T-helper 2 cell treated with Interferon-gamma antibody and Interleukin-4, amounts not matched to agents 5 μg/mL and 100 μg/mL, for 36 hours (primary cell): ENCODE measurements around the gene RNF144A.

Source experiments
- DNase-seq: peaks from one replicate; pipeline ENCODE4 v3.0.0; 2021; ENCODE audit warnings: low spot score
- H3K27ac Mint-ChIP-seq: one replicate; pipeline ENCODE4 v1.8.0; 2021; ENCODE audit warnings: mild to moderate bottlenecking, mixed read lengths
- H3K27me3 Mint-ChIP-seq: one replicate; pipeline ENCODE4 v1.8.0; 2021; ENCODE audit warnings: low read depth, mixed read lengths
- H3K36me3 Mint-ChIP-seq: one replicate; pipeline ENCODE4 v1.8.0; 2021; ENCODE audit warnings: low read depth, mixed read lengths
- H3K4me1 Mint-ChIP-seq: one replicate; pipeline ENCODE4 v1.8.0; 2021; ENCODE audit warnings: low read depth, mixed read lengths
- H3K4me3 Mint-ChIP-seq: one replicate; pipeline ENCODE4 v1.8.0; 2022; ENCODE audit warnings: mild to moderate bottlenecking, moderate library complexity, mixed read lengths
- H3K9me3 Mint-ChIP-seq: one replicate; pipeline ENCODE4 v1.8.0; 2021; ENCODE audit warnings: mixed read lengths

RNF144A gene

GRCh38 chr2:6970976-6971480, 53.8 kb downstream of the RNF144A start:
- H3K9me3 Mint-ChIP-seq, result no peaks in the 10 kb centered on the region
- no peaks in the 10 kb centered on the region for H3K27me3 Mint-ChIP-seq
- no peak overlapping the region for H3K4me3 Mint-ChIP-seq
- peaks cover 28% of the 10 kb centered on the region for H3K36me3 Mint-ChIP-seq
- H3K27ac Mint-ChIP-seq, result no peak overlapping the region
- no peak for DNase-seq
- H3K4me1 Mint-ChIP-seq, result peaks cover 2% of the 10 kb centered on the region

DNA sequence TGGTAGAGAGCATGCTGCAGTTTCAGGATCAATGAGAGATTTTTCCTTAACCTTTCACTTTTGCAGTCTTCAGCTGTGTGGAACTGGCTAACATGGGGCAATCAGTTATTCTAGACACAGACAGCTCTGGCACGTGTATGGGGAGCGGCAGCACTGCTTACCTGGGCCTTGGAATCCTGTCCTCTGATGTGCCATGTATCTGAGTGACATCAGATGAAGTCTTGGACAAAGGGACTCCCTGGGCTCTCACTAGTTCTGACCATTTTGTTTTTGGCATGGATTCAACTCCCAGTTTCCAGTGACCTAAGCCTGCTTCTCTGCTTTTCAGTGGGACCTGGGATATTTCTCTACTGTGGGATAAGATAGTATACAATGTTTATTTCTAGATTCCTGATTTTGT, 54.3 kb downstream of the RNF144A start:
- Mint-ChIP-seq H3K4me3 (no peak overlapping the region), H3K9me3 (no peaks in the 10 kb centered on the region), H3K27ac (no peak overlapping the region), H3K27me3 (no peaks in the 10 kb centered on the region), H3K36me3 (peaks cover 30% of the 10 kb centered on the region), H3K4me1 (peaks cover 2% of the 10 kb centered on the region)
- DNase-seq, result no peak

DNA sequence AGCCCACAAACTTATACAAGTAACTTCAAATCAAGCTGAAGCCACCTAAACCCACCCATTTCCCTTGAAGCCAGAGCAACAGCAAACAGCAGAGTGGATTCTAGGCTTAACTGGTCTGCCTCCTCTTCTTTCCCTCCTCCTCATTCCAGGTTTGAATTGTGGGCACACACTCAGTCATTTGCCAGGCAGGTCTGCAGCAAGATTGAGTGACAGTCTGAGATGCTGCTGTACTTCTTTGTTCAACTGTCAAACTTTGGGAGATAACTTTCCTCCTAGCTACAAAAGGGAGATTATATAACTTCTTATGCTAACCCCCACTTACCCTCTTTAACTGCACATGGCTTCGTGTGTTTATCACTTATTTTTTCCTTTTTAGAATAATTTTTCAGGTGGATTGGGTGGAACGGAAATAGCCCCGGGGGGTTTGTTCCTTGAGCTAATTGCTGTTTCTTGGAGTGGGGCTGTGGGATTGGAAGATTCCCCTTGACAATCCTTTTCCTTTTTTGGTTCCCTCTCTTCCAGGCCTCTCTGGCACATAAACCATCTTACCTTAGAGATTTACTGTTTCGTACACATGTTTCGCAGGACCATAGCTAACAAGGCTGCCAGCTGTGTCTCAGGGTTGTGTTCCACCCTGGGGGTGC, 55.0 kb downstream of the RNF144A start:
- DNase-seq, result no peak
- Mint-ChIP-seq H3K4me3 (no peak overlapping the region), H3K36me3 (peaks cover 26% of the 10 kb centered on the region), H3K27me3 (no peaks in the 10 kb centered on the region), H3K27ac (no peak overlapping the region), H3K4me1 (peaks cover 2% of the 10 kb centered on the region), H3K9me3 (no peaks in the 10 kb centered on the region)

GRCh38 chr2:6973895-6974545, 56.8 kb downstream of the RNF144A start:
- Mint-ChIP-seq H3K27me3 (no peaks in the 10 kb centered on the region), H3K36me3 (peaks cover 37% of the 10 kb centered on the region), H3K4me1 (peaks cover 2% of the 10 kb centered on the region), H3K4me3 (no peak overlapping the region), H3K27ac (no peak overlapping the region), H3K9me3 (peaks cover 6% of the 10 kb centered on the region)
- no peak for DNase-seq

GRCh38 chr2:6975988-6976387, 58.8 kb downstream of the RNF144A start:
- no peaks in the 10 kb centered on the region for H3K4me1 Mint-ChIP-seq
- no peak for DNase-seq
- no peak overlapping the region for H3K4me3 Mint-ChIP-seq
- no peaks in the 10 kb centered on the region for H3K27me3 Mint-ChIP-seq
- peaks cover 49% of the 10 kb centered on the region for H3K36me3 Mint-ChIP-seq
- H3K9me3 Mint-ChIP-seq, result peaks cover 22% of the 10 kb centered on the region
- no peak overlapping the region for H3K27ac Mint-ChIP-seq

DNA sequence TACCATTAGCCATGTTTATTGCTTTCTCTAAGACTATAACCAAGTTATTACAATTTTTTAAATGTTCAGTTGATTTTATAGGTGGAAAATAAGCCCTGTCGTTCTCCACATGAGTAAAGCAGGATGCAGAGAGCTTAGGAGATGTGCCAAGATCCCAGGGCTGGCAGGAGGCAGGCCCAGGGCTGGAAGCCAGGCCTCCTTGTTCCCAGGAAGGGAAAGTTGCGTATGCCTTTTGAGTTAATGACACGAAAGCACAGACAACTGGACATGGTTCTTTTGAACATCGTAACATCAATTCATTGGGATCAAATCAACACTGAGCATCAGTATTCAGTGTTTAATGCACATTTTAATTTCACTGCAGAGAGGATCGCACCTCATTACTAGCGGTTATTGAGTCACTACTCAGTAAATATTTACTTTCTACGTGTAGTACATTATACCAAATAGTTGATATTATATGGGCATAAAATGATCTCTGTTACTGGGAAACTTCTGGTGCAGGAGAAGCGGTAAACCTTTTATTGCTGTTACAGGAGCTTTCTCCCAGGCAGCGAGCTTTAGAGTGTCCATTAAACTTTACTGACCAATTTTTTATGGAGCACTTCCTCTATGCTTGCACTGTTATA, 60.0 kb downstream of the RNF144A start:
- H3K36me3 Mint-ChIP-seq, result peaks cover 54% of the 10 kb centered on the region
- H3K9me3 Mint-ChIP-seq, result peaks cover 29% of the 10 kb centered on the region
- DNase-seq, result no peak
- no peaks in the 10 kb centered on the region for H3K4me1 Mint-ChIP-seq
- H3K27me3 Mint-ChIP-seq, result no peaks in the 10 kb centered on the region
- no peak overlapping the region for H3K4me3 Mint-ChIP-seq
- H3K27ac Mint-ChIP-seq, result no peak overlapping the region

DNA sequence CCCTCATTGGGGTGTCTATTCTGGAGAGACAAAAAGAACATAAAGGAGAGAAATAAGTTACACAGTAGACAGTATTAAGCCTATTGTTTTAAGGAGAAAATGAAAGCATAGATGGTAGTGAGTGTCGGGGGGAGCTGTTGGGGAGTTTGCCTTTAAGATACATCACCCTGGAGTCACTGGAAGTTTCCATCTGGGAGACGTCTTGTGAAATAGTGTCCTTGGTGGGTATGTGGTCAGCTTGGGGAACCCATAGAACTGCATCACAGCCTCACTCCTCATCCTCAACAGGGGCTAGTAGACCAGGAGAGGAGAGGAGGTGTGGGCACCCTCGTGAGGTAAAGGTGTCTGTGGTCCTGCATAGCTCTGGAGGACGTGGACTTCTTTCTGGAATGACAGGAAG, 60.6 kb downstream of the RNF144A start:
- Mint-ChIP-seq H3K4me1 (no peaks in the 10 kb centered on the region), H3K4me3 (no peak overlapping the region), H3K9me3 (peaks cover 29% of the 10 kb centered on the region), H3K27me3 (no peaks in the 10 kb centered on the region), H3K36me3 (peaks cover 54% of the 10 kb centered on the region), H3K27ac (no peak overlapping the region)
- DNase-seq, result no peak

GRCh38 chr2:6978991-6979390, 61.8 kb downstream of the RNF144A start:
- H3K36me3 Mint-ChIP-seq, result peaks cover 47% of the 10 kb centered on the region
- peaks cover 2% of the 10 kb centered on the region for H3K4me1 Mint-ChIP-seq
- peaks cover 29% of the 10 kb centered on the region for H3K9me3 Mint-ChIP-seq
- no peak for DNase-seq
- no peaks in the 10 kb centered on the region for H3K27me3 Mint-ChIP-seq
- H3K27ac Mint-ChIP-seq, result no peak overlapping the region
- H3K4me3 Mint-ChIP-seq, result no peak overlapping the region

- Mint-ChIP-seq H3K27ac (no peak overlapping the region), H3K9me3 (peaks cover 29% of the 10 kb centered on the region), H3K36me3 (peaks cover 43% of the 10 kb centered on the region), H3K27me3 (no peaks in the 10 kb centered on the region), H3K4me3 (no peak overlapping the region), H3K4me1 (peaks cover 8% of the 10 kb centered on the region)
- no peak for DNase-seq
These were observed 65.2 kb downstream of the RNF144A start for GRCh38 chr2:6982449-6982848.

DNA sequence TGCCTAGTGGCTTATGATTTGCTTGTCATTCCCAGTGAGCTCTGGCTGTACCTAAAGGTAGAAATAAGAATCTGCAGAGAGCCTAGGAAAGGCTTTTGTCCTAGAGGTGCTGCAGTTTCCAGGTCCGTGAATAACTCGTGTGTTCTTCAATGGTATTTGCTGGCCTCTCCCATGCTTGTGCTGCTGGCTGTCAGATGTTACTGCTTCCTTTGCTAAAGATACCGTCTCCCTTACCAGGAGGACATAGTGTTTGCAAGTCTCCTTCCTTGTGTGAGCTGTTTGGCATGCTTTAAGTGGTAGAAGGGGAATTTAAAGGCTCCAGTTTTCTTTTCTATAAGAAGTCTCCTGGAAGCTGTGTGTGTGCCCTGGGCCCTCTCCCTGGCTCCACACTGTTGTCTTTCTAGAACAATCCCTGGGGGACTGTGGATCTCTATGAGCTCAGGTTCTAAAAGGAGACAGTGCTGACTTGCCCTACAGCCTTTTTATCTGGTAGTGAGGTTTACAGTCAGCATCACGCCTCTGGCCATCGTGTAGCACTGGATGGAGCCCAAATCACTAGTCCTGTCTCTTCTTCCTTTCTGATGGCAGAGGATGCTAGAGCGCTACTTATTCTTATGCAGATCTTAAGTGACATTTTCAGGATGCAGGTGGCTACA, 65.8 kb downstream of the RNF144A start:
- H3K4me3 Mint-ChIP-seq, result no peak overlapping the region
- no peaks in the 10 kb centered on the region for H3K27me3 Mint-ChIP-seq
- no peak overlapping the region for H3K27ac Mint-ChIP-seq
- DNase-seq, result no peak
- peaks cover 29% of the 10 kb centered on the region for H3K9me3 Mint-ChIP-seq
- H3K36me3 Mint-ChIP-seq, result peaks cover 38% of the 10 kb centered on the region
- H3K4me1 Mint-ChIP-seq, result peaks cover 8% of the 10 kb centered on the region

DNA sequence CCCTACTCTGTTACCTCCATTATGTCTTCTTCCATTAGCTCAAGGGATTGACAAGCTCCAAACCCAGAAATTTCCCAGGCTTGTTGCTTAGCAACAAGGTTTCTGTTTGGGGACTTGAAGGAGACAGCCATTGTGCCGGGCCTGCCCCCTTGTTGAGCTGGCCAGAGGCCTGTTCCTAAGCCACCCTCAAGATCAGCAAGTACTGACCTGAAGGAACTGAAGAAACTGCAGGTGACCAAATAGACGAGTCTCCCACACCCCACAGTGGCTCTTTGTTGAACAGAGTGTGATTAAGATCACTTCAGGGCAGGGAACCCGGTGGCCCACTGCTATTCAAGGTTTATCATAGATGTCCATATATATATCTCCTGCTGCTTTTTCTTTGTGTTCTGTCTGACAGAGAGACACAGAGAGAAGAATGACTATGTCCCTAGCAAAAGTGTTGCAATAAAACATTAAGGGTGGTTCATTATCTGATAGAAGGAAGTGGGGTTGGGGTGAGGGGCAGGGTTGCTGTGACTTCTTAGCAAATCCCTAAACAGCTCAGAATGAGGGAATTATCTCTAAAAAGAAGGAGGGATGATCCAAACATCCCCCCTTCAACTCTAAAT, 69.2 kb downstream of the RNF144A start:
- no peak overlapping the region for H3K4me3 Mint-ChIP-seq

DNA sequence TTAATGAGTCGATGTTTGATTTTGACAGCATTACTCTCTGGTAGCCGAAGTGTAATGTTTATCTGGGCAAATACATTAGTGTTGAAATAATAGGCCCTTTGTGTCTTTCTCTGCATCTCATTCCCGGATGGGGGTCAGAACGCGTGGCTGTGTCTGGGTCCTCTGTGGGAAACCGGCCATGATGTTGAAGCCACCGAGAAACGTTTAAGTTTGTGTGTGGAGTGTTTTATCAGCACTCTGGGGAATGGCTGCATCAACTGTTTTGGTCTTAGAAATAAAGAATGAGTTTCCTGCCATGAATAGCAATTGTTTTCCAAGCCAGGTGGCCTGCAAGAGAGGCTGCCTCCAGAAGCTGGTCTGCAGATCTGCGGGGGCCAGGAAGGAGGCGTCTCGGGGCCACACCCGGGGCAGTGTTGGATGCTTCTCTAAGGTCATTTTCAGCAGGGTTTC, 69.7 kb downstream of the RNF144A start:
- no peak overlapping the region for H3K4me3 Mint-ChIP-seq
- H3K27me3 Mint-ChIP-seq, result no peaks in the 10 kb centered on the region
- peaks cover 6% of the 10 kb centered on the region for H3K9me3 Mint-ChIP-seq
- no peak for DNase-seq
- peaks cover 8% of the 10 kb centered on the region for H3K4me1 Mint-ChIP-seq
- peaks cover 23% of the 10 kb centered on the region for H3K36me3 Mint-ChIP-seq
- H3K27ac Mint-ChIP-seq, result peak overlapping the region; percentile 13

More for the DNA sequence above, 69.2 kb downstream of the RNF144A start:
- H3K27ac Mint-ChIP-seq, result no peak overlapping the region
- H3K4me1 Mint-ChIP-seq, result peaks cover 8% of the 10 kb centered on the region
- no peaks in the 10 kb centered on the region for H3K27me3 Mint-ChIP-seq
- peaks cover 23% of the 10 kb centered on the region for H3K36me3 Mint-ChIP-seq
- DNase-seq, result no peak
- peaks cover 10% of the 10 kb centered on the region for H3K9me3 Mint-ChIP-seq

DNA sequence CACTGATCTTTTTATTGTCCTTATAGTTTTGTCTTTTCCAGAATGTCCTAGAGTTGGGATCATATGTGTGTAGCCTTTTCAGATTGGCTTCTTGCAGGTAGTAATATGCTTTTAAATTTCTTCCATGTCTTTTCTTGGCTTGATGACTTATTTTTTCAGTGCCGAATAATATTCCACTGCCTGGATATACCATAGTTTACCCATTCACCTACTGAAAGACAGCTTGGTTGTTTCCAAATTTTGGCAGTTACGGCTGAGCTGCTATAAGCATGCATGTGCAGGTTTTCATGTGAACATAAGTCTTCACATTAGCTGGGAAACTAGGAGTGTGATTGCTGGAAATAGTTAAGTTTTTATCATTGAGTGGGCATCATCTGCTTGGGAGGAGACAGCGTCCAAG, 73.7 kb downstream of the RNF144A start:
- Mint-ChIP-seq H3K27ac (no peak overlapping the region), H3K4me1 (peaks cover 4% of the 10 kb centered on the region), H3K9me3 (peaks cover 6% of the 10 kb centered on the region), H3K36me3 (peaks cover 22% of the 10 kb centered on the region), H3K4me3 (no peak overlapping the region), H3K27me3 (no peaks in the 10 kb centered on the region)
- no peak for DNase-seq
